ENCODE measurements around the gene TDRD1. TPM values are rescaled to one million over a fixed set of nuclear protein-coding genes. Genes with fewer than 3 reads are reported as not detected.
"Not testable (repeated sequence)": the region's sequence is repeated elsewhere in the genome, so short reads cannot be mapped to it uniquely, and the experiment has no call there.

TDRD1 gene
- total RNA-seq (1 to 10 TPM in 1 of 5 donors, under 1 TPM in 1, not detected in 3; 0.92 to 7.6 TPM), polyA plus RNA-seq (under 1 TPM in 2 of 3 donors, not detected in 1; 0.05 to 0.06 TPM)
- long read RNA-seq, donor 1 = 0 reads
- long read RNA-seq, donor 2 = 0 reads
- long read RNA-seq, donor 3 = 0 reads
- long read RNA-seq, donor 4 = 0 reads
- long read RNA-seq, donor 5 = 0 reads
- long read RNA-seq, donor 6 = 0 reads
- long read RNA-seq, donor 7 = 0 reads
- long read RNA-seq, donor 8 = 0 reads
- long read RNA-seq, donor 9 = 0 reads
- long read RNA-seq, donor 10 = 0 reads

- no peak for DNase-seq
- Histone ChIP-seq H3K4me3 (no peak within 1 kb of the TSS), H3K27me3 (no peaks in the 10 kb centered on the region), H3K9me3 (no peaks in the 10 kb centered on the region), H3K4me1 (peaks cover 0 to 24% (median 11%) of the 10 kb centered on the region in 4 donors), H3K27ac (peak within 1 kb of the TSS in 1 of 5 donors; percentile 23), H3K36me3 (no peaks in the 10 kb centered on the region)
- intact Hi-C loops (cut with DNase I; ENCODE audit: low total_unique reads) = no loop called here
- no peak for TF ChIP-seq EP300 (IDR thresholded peaks at IDR 0.05)
- TF ChIP-seq CTCF (IDR thresholded peaks at IDR 0.05) = no peak
- no peak for TF ChIP-seq POLR2A (IDR thresholded peaks at IDR 0.05)
- TF ChIP-seq POLR2AphosphoS5 (IDR thresholded peaks at IDR 0.05) = no peak
- WGBS, 5 donors = 74 to 87% (median 83%) methylated on average over 28 of the region's 28 CpGs
Observed at GRCh38 chr10:114179148-114179547, at the start of gene TDRD1. TDRD1 (plus strand) TSS chr10:114179353; CDS start chr10:114187832, 8,479 bp downstream.

GRCh38 chr10:114131094-114131493 lies 48.1 kb upstream of the TDRD1 start:
- Histone ChIP-seq H3K4me3 (no peak overlapping the region), H3K27me3 (no peaks in the 10 kb centered on the region), H3K36me3 (peaks cover 31 to 100% (median 100%) of the 10 kb centered on the region in 4 donors), H3K4me1 (no peaks in the 10 kb centered on the region), H3K9me3 (no peaks in the 10 kb centered on the region), H3K27ac (no peak overlapping the region)
- WGBS, 5 donors = 74 to 89% (median 82%) methylated on average over 3 of the region's 3 CpGs
- TF ChIP-seq POLR2A (IDR thresholded peaks at IDR 0.05) = no peak
- DNase-seq = no peak
- intact Hi-C loops (cut with DNase I; ENCODE audit: low total_unique reads) = no loop called here

GRCh38 chr10:114135476-114135875 lies 43.7 kb upstream of the TDRD1 start:
- 86 to 88% (median 87%) methylated on average over 2 of the region's 2 CpGs for WGBS, 5 donors
- DNase-seq = no peak
- Histone ChIP-seq H3K9me3 (no peaks in the 10 kb centered on the region), H3K36me3 (peaks cover 23 to 89% (median 79%) of the 10 kb centered on the region in 4 donors), H3K27ac (no peak overlapping the region), H3K27me3 (no peaks in the 10 kb centered on the region), H3K4me3 (no peak overlapping the region), H3K4me1 (no peaks in the 10 kb centered on the region)
- TF ChIP-seq POLR2A (IDR thresholded peaks at IDR 0.05) (no peak), POLR2AphosphoS5 (IDR thresholded peaks at IDR 0.05) (no peak), CTCF (IDR thresholded peaks at IDR 0.05) (no peak), EP300 (IDR thresholded peaks at IDR 0.05) (no peak)
- intact Hi-C loops (cut with DNase I; ENCODE audit: low total_unique reads) = no loop called here

GRCh38 chr10:114138581-114138980 lies 40.6 kb upstream of the TDRD1 start:
- intact Hi-C loops (cut with DNase I; ENCODE audit: low total_unique reads) = no loop called here
- DNase-seq = no peak
- H3K27ac ChIP-seq = no peak overlapping the region
- no peaks in the 10 kb centered on the region for H3K4me1 ChIP-seq
- WGBS, 5 donors = 84 to 96% (median 93%) methylated on average over 3 of the region's 3 CpGs
- no peaks in the 10 kb centered on the region for H3K9me3 ChIP-seq
- H3K4me3 ChIP-seq = no peak overlapping the region
- no peak for TF ChIP-seq POLR2AphosphoS5 (IDR thresholded peaks at IDR 0.05)
- no peak for TF ChIP-seq EP300 (IDR thresholded peaks at IDR 0.05)
- no peak for TF ChIP-seq POLR2A (IDR thresholded peaks at IDR 0.05)
- peaks cover 20 to 86% (median 78%) of the 10 kb centered on the region in 4 donors for H3K36me3 ChIP-seq
- H3K27me3 ChIP-seq = no peaks in the 10 kb centered on the region

- TF ChIP-seq POLR2A (IDR thresholded peaks at IDR 0.05) = no peak
- no peak for TF ChIP-seq CTCF (IDR thresholded peaks at IDR 0.05)
- TF ChIP-seq POLR2AphosphoS5 (IDR thresholded peaks at IDR 0.05) = no peak
- no peak for TF ChIP-seq EP300 (IDR thresholded peaks at IDR 0.05)
- intact Hi-C loops (cut with DNase I; ENCODE audit: low total_unique reads) = no loop called here
- Histone ChIP-seq H3K4me1 (no peaks in the 10 kb centered on the region), H3K4me3 (no peak overlapping the region), H3K27me3 (no peaks in the 10 kb centered on the region), H3K9me3 (no peaks in the 10 kb centered on the region), H3K36me3 (peaks cover 11 to 86% (median 76%) of the 10 kb centered on the region in 4 donors), H3K27ac (no peak overlapping the region)
- WGBS, 5 donors = 45 to 100% (median 95%) methylated on average over 1 of the region's 1 CpG
- DNase-seq = no peak
Observed at GRCh38 chr10:114140036-114140435, 39.1 kb upstream of the TDRD1 start.

GRCh38 chr10:114140827-114141226 lies 38.3 kb upstream of the TDRD1 start:
- H3K27me3 ChIP-seq; intact Hi-C loops (cut with DNase I; ENCODE audit: low total_unique reads); H3K4me3 ChIP-seq; H3K27ac ChIP-seq; DNase-seq; H3K4me1 ChIP-seq; H3K9me3 ChIP-seq: not testable (repeated sequence)
- H3K36me3 ChIP-seq = peaks cover 11 to 86% (median 76%) of the 10 kb centered on the region in 4 donors
- 94 to 98% (median 96%) methylated on average over 2 of the region's 2 CpGs for WGBS, 5 donors

All from stomach (tissue), 19 donors.